Ramos (cell line): ENCODE measurements around the gene FAM120A.

Experiments
- in situ Hi-C: fragments of 300-500 bp; cut with MboI; formaldehyde crosslinking; loops from one replicate; pipeline ENCODE4 v1.14.3; 2022; ENCODE audit warnings: low sequenced_read_pairs; ENCODE audit not compliant: unreplicated experiment

Gene FAM120A

GRCh38 chr9:93543117-93543516, 91.6 kb downstream of the FAM120A start:
- in situ Hi-C loops = no loop called here

GRCh38 chr9:93546356-93546755, 94.9 kb downstream of the FAM120A start:
- in situ Hi-C loops = no loop called here

GRCh38 chr9:93549611-93550010, 98.1 kb downstream of the FAM120A start:
- in situ Hi-C loops = loop anchor here (25.0 kb wide), 1 partner anchor 387 kb away; no protein-coding TSS in a partner anchor

- in situ Hi-C loops = loop anchor here (25.0 kb wide), 1 partner anchor 391 kb away; no protein-coding TSS in a partner anchor
Measured at GRCh38 chr9:93552923-93553322, 101.4 kb downstream of the FAM120A start.

- in situ Hi-C loops = loop anchor here (25.0 kb wide), 1 partner anchor 393 kb away; no protein-coding TSS in a partner anchor
Measured at GRCh38 chr9:93555370-93555769, 103.9 kb downstream of the FAM120A start.

- in situ Hi-C loops = loop anchor here (25.0 kb wide), 1 partner anchor 395 kb away; no protein-coding TSS in a partner anchor
Measured at GRCh38 chr9:93557366-93558137, 106.1 kb downstream of the FAM120A start.

- in situ Hi-C loops = loop anchor here (25.0 kb wide), 1 partner anchor 396 kb away; no protein-coding TSS in a partner anchor
Measured at GRCh38 chr9:93558503-93558902, 107.0 kb downstream of the FAM120A start.

GRCh38 chr9:93560991-93561390, 109.5 kb downstream of the FAM120A start:
- in situ Hi-C loops = loop anchor here (25.0 kb wide), 1 partner anchor 399 kb away; no protein-coding TSS in a partner anchor

- in situ Hi-C loops = loop anchor here (25.0 kb wide), 1 partner anchor 400 kb away; no protein-coding TSS in a partner anchor
Measured at GRCh38 chr9:93562157-93562556, 110.7 kb downstream of the FAM120A start.

- in situ Hi-C loops = loop anchor here (25.0 kb wide), 1 partner anchor 403 kb away; no protein-coding TSS in a partner anchor
Measured at GRCh38 chr9:93565089-93565488, 113.6 kb downstream of the FAM120A start.

- in situ Hi-C loops = loop anchor here (25.0 kb wide), 1 partner anchor 404 kb away; no protein-coding TSS in a partner anchor
Measured at GRCh38 chr9:93566408-93567270, 115.2 kb downstream of the FAM120A start.

GRCh38 chr9:93567271-93567959, 115.9 kb downstream of the FAM120A start:
- in situ Hi-C loops = loop anchor here (25.0 kb wide), 1 partner anchor 405 kb away; no protein-coding TSS in a partner anchor

- in situ Hi-C loops = loop anchor here (25.0 kb wide), 1 partner anchor 406 kb away; no protein-coding TSS in a partner anchor
Measured at GRCh38 chr9:93568169-93568568, 116.7 kb downstream of the FAM120A start.

- in situ Hi-C loops = loop anchor here (25.0 kb wide), 1 partner anchor 407 kb away; no protein-coding TSS in a partner anchor
Measured at GRCh38 chr9:93569621-93570174, 118.2 kb downstream of the FAM120A start.

GRCh38 chr9:93572221-93572620, 120.7 kb downstream of the FAM120A start:
- in situ Hi-C loops = loop anchor here (25.0 kb wide), 1 partner anchor 410 kb away; no protein-coding TSS in a partner anchor

- in situ Hi-C loops = loop anchor here (25.0 kb wide), 1 partner anchor 411 kb away; no protein-coding TSS in a partner anchor
Measured at GRCh38 chr9:93572636-93573515, 121.4 kb downstream of the FAM120A start.

- in situ Hi-C loops = loop anchor here (25.0 kb wide), 1 partner anchor 411 kb away; no protein-coding TSS in a partner anchor
Measured at GRCh38 chr9:93573516-93573828, 122.0 kb downstream of the FAM120A start.
